GM18519 (cell line): ENCODE measurements around the gene PLPPR2.
"Not testable (repeated sequence)": the region's sequence is repeated elsewhere in the genome, so short reads cannot be mapped to it uniquely, and the experiment has no call there.

Experiments used
- ATAC-seq: cut with Tn5 transposase; IDR thresholded peaks from one replicate; pipeline ENCODE4 v1.9.1; 2021; ENCODE audit warnings: mild to moderate bottlenecking, moderate library complexity; ENCODE audit not compliant: unreplicated experiment, low FRiP score

Gene PLPPR2, protein sequence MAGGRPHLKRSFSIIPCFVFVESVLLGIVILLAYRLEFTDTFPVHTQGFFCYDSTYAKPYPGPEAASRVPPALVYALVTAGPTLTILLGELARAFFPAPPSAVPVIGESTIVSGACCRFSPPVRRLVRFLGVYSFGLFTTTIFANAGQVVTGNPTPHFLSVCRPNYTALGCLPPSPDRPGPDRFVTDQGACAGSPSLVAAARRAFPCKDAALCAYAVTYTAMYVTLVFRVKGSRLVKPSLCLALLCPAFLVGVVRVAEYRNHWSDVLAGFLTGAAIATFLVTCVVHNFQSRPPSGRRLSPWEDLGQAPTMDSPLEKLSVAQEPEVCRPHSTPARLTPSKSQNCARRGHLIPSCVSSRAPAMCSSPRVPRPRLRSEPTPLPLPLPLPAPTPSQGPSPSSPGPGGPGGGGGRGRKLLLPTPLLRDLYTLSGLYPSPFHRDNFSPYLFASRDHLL

DNA sequence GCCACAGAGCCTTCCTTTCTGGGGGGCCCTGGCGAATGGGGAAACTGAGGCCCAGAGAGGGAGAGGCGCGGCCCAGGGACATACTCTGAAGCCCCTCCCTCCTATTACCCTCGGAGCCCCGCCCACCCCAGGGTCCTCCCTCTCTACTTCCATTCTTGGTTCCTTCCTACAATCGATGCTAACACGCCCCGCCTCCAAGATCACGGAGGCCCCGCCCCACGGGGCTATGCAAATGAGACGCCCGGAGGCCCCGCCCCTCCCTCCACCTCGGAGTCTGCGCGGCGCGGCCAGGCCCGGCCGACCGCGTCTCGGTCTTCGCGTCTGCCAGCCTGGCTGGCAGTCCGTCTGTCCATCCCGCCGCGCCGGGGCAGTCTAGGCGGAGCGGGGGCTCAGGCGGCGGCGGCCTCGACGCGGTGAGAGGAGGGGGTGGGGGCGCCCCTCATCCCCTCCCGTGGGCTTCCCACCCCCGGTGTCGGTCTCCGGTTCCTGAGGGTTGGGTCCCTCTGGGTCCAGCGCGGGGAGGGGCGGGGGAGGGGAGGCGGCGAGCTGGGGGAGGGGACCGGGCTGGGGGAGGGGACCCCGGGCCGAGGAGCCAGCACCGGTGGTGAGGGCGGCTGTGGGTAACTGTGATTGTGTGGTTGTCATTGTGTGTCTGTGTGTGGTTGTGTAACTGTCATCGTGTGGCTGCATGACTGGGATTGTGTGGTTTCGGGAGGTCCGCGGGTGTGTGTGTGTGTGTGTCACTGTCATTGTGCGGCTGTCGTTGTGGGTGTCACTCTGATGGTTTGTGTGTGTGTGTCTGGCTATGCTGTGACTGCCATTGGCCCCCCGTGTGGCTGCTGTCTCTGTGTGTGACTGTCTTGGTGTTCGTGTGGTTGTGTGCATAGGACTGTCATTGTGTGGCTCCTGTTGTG is at the start of gene PLPPR2:
TSS of gene PLPPR2 (plus strand) at position 273 of the 914 bp plus-strand sequence. CDS start 2,242 bp downstream, outside the sequence.
- ATAC-seq = no peak

DNA sequence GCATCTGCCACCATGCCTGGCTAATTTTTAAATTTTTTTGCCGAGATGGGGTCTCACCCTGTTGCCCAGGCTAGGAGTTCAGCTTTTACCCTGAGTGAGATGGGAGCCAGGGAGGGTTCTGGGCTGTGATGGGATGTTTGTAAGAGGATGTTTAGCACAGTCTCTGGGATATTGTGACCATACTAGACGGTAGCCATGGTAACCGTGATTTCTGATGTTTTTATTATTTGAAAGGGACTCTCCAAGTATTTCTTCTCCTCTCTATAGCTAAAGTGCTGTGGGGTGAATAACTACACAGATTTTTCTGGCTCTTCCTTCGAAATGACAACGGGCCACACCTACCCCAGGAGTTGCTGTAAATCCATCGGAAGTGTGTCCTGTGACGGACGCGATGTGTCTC is 48.9 kb upstream of the PLPPR2 start:
- ATAC-seq = no peak

- not testable (repeated sequence) for ATAC-seq
These were observed 34.8 kb upstream of the PLPPR2 start for GRCh38 chr19:11320278-11320995.

- ATAC-seq = no peak
These were observed 33.8 kb upstream of the PLPPR2 start for GRCh38 chr19:11321191-11322126.

DNA sequence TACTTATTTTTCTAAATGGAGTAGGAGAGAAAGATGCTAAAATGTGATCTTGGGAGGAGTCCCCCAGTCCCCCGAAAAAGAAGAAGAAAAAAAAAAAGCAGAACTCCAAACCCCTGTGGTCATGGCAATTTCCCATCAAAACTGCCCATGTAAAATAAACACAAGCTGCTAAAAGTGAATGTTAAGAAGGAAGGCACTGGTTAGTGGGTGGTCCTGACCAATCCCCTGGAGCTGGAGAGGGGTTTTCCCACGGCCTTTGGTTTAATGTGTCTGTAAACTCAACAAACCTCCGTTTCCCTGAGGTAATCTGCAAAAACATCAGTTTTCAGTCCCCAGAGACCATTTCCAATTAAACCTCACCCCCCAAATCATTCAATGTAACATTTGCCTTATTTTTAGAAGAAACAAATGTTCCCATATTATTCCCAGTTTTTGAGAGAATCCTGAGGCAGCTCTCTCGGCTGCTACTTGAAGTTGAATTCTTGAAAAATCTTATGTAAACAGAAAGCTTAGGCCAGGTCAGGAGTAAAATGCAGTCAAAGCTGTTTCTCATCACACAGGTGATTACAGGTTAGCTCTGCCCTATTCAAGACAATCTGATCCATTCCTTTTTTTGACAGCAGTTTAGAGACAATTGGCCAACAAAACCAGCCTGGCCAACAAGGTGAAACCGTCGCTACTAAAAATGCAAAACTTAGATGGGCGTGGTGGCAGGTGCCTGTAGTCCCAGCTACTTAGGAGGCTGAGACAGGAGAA is 32.8 kb upstream of the PLPPR2 start:
- no peak for ATAC-seq

DNA sequence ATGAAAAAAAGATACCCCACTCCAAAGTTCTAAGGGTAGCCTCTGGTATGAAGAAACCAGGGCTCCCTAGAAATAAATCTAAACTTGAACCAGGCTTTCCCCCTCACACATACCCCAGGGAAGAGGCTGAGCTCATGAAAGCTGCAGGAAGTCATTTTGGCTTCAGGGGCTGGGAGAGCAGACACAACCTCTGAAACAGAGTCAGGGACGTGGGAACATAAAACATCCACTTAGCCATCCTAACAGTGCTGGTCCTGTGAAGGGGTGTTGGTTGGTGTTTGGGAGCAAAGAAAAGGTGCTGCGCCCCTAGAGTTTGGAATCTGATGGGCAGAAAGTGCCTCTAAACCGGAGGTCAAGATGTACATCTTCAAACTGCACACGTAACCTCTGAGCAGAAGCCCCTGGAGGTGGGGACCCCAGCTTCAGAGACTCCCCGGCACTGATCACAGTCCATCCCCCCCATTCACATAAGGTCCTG is 31.6 kb upstream of the PLPPR2 start:
- no peak for ATAC-seq

DNA sequence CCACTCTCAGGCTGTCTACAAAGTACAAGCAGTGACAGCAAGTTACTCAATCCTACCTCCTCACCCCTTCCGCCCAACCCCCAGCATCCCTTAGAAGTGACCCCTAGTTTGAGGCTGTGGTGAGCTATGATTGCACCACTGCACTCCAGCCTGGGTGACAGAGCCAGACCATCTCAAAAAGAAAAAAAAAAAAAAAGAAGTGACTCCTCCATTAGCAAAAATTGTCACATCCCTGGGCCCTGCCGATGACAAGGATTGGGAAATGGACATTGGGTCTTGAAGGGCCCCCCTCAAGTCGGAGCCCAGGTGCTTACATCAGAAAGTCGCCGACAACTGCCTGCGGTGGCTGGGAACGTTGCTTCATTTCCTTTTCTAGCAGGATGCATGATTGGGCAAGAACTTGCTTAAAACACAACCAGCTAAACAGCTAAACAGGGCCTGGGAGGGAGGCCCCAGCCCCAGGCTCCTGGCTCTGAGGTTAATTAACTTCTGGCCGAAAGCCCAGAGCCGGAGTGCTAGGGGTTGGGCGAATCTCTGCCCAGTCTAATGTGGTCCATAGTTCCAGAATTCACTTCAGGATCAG is 31.1 kb upstream of the PLPPR2 start:
- ATAC-seq = no peak

DNA sequence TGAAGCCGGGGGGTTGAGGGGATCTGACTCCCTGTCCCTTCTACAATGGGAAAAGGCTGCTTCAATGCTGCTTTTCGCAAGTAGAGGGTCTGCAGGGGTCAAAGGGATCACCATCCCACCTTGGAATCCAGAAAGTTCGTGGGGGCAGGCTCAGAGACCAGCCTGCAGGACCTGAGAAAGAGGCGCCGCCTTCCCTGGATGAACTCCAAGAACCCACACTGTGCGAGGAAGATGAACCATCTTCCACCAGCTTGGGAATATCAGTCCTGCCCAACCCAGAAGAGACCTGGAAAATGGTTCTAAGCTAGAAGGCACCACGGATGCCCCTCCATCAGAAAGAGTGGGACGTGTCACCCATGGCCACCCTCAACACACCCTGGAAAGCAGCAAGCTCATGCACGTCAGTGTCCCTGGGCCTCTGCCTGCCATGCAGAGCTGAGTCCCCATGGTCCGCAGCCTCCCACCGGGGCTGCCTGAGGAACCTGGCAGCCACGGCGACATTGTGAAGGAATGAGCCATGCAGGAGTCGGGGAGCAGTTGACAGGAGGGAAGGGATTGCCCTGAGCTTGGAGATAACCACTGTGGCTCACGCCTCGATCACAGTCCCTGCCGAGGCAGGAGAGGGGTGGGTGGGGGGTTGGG is 30.4 kb upstream of the PLPPR2 start:
- no peak for ATAC-seq

DNA sequence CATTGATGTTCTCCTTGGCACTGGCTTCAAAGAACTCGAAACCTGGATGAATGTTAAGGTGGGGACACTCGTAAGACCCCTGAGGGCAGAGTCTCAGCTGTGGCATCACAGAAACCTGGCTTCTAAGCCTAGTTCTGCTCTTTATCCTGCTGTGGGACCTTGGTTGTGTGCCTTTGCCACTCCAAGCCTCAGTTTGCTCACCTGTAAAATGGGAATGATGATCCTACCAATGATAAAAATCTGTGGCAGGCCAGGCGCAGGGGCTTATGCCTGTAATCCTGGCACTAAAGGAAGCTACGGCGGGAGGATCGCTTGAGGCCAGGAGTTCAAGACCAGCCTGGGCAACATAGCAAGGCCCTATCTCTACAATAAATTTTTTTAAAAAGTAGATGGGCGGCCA is 29.7 kb upstream of the PLPPR2 start:
- ATAC-seq = no peak

DNA sequence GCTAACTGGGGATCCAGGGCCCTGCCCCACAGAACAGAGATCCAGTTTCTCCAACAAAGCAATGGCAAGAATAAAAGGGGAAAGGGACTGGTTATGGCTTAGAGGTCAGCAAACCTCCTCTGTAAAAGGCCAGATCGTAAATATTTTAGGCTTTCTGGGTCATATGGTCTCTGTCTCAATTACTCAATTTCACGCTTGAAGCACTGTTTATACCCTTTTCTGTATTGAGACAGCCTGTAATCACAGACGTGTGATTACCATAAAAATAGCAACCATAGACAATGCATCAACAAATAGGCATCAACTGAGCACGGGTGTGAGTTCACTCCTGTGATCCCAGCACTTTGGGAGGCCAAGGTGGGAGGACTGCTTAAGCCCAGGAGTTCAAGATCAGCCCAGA is 25.1 kb upstream of the PLPPR2 start:
- no peak for ATAC-seq

DNA sequence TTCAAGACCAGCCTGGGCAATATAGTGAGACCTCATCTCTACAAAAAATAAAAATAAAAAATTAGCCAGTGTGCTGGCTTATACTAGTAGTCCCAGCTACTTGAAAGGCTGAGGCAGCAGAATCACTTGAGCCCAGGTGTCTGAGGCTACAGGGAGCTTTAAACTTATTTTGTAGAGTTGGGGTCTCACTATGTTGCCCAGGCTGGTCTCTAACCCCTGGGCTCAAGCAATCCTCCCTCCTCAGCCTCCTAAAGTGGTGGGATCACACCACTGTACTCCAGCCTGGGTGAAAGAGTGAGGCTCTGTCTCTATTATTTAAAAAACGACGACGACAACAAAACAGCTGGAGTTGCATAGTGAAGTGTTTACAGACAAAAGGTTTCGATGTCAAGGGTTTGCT is 23.7 kb upstream of the PLPPR2 start:
- ATAC-seq = no peak

GRCh38 chr19:11332822-11333221 is 22.4 kb upstream of the PLPPR2 start:
- ATAC-seq = no peak

- not testable (repeated sequence) for ATAC-seq
These were observed 21.4 kb upstream of the PLPPR2 start for GRCh38 chr19:11333838-11334237.

GRCh38 chr19:11335449-11336146 is 19.6 kb upstream of the PLPPR2 start:
- ATAC-seq = no peak

- ATAC-seq = no peak
These were observed 18.2 kb upstream of the PLPPR2 start for GRCh38 chr19:11337080-11337479.

- no peak for ATAC-seq
These were observed 17.1 kb upstream of the PLPPR2 start for GRCh38 chr19:11338121-11338520.

- ATAC-seq = no peak
These were observed 16.5 kb upstream of the PLPPR2 start for GRCh38 chr19:11338569-11339253.
